SK-N-SH treated with all-trans-retinoic acid at 6 μM for 48 hours (cell line): ENCODE measurements around the gene VEZF1.

Source experiments
- ATAC-seq: fragments of 200-7000 bp; cut with Tn5 transposase; 3 replicates; pipeline ENCODE4 v1.9.1; 2020; ENCODE audit warnings: mild to moderate bottlenecking, moderate library complexity
- ARNTL ChIP-seq: fragments of 450-650 bp; formaldehyde crosslinking; IDR thresholded peaks from 2 replicates; pipeline ENCODE4 v1.5.0; 2020; ENCODE audit warnings: low read depth, mild to moderate bottlenecking, moderate library complexity, borderline replicate concordance
- BACH2 ChIP-seq: fragments of 250-450 bp; sonication (Bioruptor Pico); IDR thresholded peaks from 2 replicates; pipeline ENCODE4 v1.9.0; 2021; ENCODE audit warnings: mild to moderate bottlenecking, borderline replicate concordance
- CSDC2 ChIP-seq: fragments of 250-450 bp; sonication (Bioruptor Pico); IDR thresholded peaks from 2 replicates; pipeline ENCODE4 v1.5.0; 2020; ENCODE audit warnings: mild to moderate bottlenecking, moderate library complexity
- ESRRG ChIP-seq: fragments of 250-450 bp; sonication (Bioruptor Pico); IDR thresholded peaks from 2 replicates; pipeline ENCODE4 v1.6.1; 2021; ENCODE audit warnings: mild to moderate bottlenecking
- GLIS3 ChIP-seq: fragments of 250-450 bp; sonication (Bioruptor Pico); IDR thresholded peaks from 2 replicates; pipeline ENCODE4 v1.5.0; 2020; ENCODE audit warnings: mild to moderate bottlenecking, moderate library complexity
- ISL1 ChIP-seq: fragments of 250-450 bp; sonication (Bioruptor Pico); IDR thresholded peaks from 2 replicates; pipeline ENCODE4 v2.1.2; 2022; ENCODE audit warnings: mild to moderate bottlenecking, moderate library complexity
- OSR1 ChIP-seq: fragments of 250-450 bp; sonication (Bioruptor Pico); IDR thresholded peaks from 2 replicates; pipeline ENCODE4 v1.8.0; 2022; ENCODE audit warnings: moderate library complexity, mild to moderate bottlenecking, inconsistent platforms
- RARB ChIP-seq: fragments of 250-450 bp; sonication (Bioruptor Pico); IDR thresholded peaks from 2 replicates; pipeline ENCODE4 v1.8.0; 2021; ENCODE audit warnings: mild to moderate bottlenecking, moderate library complexity
- SNAI2 ChIP-seq: fragments of 250-450 bp; sonication (Bioruptor Pico); IDR thresholded peaks from 2 replicates; pipeline ENCODE4 v1.5.0; 2020; ENCODE audit warnings: mild to moderate bottlenecking, moderate library complexity
- TCF4 ChIP-seq: fragments of 250-450 bp; sonication (Bioruptor Pico); IDR thresholded peaks from 2 replicates; pipeline ENCODE4 v1.8.0; 2021; ENCODE audit warnings: mild to moderate bottlenecking, moderate library complexity, borderline replicate concordance
- TOX ChIP-seq: fragments of 250-450 bp; sonication (Bioruptor Pico); IDR thresholded peaks from 2 replicates; pipeline ENCODE4 v1.8.0; 2021; ENCODE audit warnings: mild to moderate bottlenecking, moderate library complexity, borderline replicate concordance
- ZC3H10 ChIP-seq: fragments of 250-450 bp; sonication (Bioruptor Pico); IDR thresholded peaks from 2 replicates; pipeline ENCODE4 v1.5.1; 2021; ENCODE audit warnings: mild to moderate bottlenecking, moderate library complexity
- ZFP3 ChIP-seq: fragments of 250-450 bp; sonication (Bioruptor Pico); IDR thresholded peaks from 2 replicates; pipeline ENCODE4 v1.5.0; 2020; ENCODE audit warnings: mild to moderate bottlenecking, moderate library complexity
- ZFP30 ChIP-seq: fragments of 450-650 bp; formaldehyde crosslinking; IDR thresholded peaks from 2 replicates; pipeline ENCODE4 v1.5.0; 2022; ENCODE audit warnings: mild to moderate bottlenecking, moderate library complexity
- ZNF565 ChIP-seq: fragments of 450-650 bp; formaldehyde crosslinking; conservative IDR thresholded peaks from 2 replicates; pipeline ENCODE4 v1.5.0; 2020; ENCODE audit warnings: low read depth, mild to moderate bottlenecking, moderate library complexity
- ZNF70 ChIP-seq: fragments of 450-650 bp; formaldehyde crosslinking; IDR thresholded peaks from 2 replicates; pipeline ENCODE4 v1.5.0; 2020; ENCODE audit warnings: mild to moderate bottlenecking, moderate library complexity
- ZNF8 ChIP-seq: fragments of 450-650 bp; formaldehyde crosslinking; IDR thresholded peaks from 2 replicates; pipeline ENCODE4 v1.5.0; 2020; ENCODE audit warnings: mild to moderate bottlenecking, moderate library complexity
- TF ChIP-seq, protein P1 (sequence below): fragments of 250-450 bp; sonication (Bioruptor Pico); IDR thresholded peaks from 2 replicates; pipeline ENCODE4 v1.8.0; 2021; ENCODE audit warnings: low read depth, mild to moderate bottlenecking, moderate library complexity, borderline replicate concordance
- TF ChIP-seq, protein P2 (sequence below): fragments of 250-450 bp; sonication (Bioruptor Pico); IDR thresholded peaks from 2 replicates; pipeline ENCODE4 v1.5.0; 2020; ENCODE audit warnings: mild to moderate bottlenecking, moderate library complexity
- TF ChIP-seq, protein P3 (sequence below): fragments of 250-450 bp; sonication (Bioruptor Pico); IDR thresholded peaks from 2 replicates; pipeline ENCODE4 v1.8.0; 2020; ENCODE audit warnings: mild to moderate bottlenecking, moderate library complexity, borderline replicate concordance
- TF ChIP-seq, protein P4 (sequence below): fragments of 250-450 bp; sonication (Bioruptor Pico); IDR thresholded peaks from 2 replicates; pipeline ENCODE4 v1.5.1; 2021; ENCODE audit warnings: mild to moderate bottlenecking, moderate library complexity

Gene VEZF1

DNA sequence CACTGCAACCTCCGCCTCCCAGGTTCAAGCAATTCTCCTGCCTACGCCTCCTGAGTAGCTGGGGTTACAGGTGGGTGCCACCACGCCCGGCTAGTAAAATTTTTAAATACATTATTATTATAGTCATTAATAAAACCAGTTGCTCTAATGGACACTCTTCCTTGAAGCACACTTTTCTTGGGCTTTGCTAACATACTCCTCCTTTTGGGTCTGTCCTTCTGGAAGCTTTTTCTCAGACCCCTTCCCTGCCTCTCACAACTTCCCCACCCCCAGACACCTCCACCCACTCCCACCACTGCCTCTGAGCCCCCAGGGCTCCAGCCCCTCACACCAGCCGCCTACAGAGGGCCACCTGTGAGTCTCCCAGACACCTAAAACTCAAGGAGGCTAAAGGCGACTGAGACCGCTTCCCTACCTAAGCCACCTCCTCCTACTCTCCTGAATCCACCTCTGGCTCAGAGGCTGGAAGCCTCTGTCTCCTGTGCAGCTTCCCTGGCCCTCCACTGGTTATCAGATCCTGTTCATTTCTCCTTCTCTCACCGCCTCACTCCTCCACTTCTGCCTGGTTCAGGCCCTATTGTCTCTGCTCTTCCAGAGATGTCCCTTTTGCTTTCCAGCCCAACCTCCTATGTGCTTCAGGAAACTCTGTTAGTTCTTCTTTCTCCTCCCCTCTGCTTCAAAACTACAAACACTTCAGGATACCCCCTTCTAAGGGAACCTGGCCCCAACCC is 30.8 kb downstream of the VEZF1 start:
- ATAC-seq = no peak
- TF ChIP-seq, protein P1, sequence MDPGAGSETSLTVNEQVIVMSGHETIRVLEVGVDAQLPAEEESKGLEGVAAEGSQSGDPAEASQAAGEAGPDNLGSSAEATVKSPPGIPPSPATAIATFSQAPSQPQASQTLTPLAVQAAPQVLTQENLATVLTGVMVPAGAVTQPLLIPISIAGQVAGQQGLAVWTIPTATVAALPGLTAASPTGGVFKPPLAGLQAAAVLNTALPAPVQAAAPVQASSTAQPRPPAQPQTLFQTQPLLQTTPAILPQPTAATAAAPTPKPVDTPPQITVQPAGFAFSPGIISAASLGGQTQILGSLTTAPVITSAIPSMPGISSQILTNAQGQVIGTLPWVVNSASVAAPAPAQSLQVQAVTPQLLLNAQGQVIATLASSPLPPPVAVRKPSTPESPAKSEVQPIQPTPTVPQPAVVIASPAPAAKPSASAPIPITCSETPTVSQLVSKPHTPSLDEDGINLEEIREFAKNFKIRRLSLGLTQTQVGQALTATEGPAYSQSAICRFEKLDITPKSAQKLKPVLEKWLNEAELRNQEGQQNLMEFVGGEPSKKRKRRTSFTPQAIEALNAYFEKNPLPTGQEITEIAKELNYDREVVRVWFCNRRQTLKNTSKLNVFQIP (CRISPR knock-in tag) = no peak
- TF ChIP-seq, protein P2, sequence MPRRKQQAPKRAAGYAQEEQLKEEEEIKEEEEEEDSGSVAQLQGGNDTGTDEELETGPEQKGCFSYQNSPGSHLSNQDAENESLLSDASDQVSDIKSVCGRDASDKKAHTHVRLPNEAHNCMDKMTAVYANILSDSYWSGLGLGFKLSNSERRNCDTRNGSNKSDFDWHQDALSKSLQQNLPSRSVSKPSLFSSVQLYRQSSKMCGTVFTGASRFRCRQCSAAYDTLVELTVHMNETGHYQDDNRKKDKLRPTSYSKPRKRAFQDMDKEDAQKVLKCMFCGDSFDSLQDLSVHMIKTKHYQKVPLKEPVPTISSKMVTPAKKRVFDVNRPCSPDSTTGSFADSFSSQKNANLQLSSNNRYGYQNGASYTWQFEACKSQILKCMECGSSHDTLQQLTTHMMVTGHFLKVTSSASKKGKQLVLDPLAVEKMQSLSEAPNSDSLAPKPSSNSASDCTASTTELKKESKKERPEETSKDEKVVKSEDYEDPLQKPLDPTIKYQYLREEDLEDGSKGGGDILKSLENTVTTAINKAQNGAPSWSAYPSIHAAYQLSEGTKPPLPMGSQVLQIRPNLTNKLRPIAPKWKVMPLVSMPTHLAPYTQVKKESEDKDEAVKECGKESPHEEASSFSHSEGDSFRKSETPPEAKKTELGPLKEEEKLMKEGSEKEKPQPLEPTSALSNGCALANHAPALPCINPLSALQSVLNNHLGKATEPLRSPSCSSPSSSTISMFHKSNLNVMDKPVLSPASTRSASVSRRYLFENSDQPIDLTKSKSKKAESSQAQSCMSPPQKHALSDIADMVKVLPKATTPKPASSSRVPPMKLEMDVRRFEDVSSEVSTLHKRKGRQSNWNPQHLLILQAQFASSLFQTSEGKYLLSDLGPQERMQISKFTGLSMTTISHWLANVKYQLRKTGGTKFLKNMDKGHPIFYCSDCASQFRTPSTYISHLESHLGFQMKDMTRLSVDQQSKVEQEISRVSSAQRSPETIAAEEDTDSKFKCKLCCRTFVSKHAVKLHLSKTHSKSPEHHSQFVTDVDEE (CRISPR knock-in tag) = no peak
- no peak for TF ChIP-seq ZNF8 (CRISPR knock-in tag)
- no peak for TF ChIP-seq ZC3H10
- no peak for TF ChIP-seq ISL1 (CRISPR knock-in tag)
- TF ChIP-seq ZFP3 (CRISPR knock-in tag) = no peak
- TF ChIP-seq, protein P3, sequence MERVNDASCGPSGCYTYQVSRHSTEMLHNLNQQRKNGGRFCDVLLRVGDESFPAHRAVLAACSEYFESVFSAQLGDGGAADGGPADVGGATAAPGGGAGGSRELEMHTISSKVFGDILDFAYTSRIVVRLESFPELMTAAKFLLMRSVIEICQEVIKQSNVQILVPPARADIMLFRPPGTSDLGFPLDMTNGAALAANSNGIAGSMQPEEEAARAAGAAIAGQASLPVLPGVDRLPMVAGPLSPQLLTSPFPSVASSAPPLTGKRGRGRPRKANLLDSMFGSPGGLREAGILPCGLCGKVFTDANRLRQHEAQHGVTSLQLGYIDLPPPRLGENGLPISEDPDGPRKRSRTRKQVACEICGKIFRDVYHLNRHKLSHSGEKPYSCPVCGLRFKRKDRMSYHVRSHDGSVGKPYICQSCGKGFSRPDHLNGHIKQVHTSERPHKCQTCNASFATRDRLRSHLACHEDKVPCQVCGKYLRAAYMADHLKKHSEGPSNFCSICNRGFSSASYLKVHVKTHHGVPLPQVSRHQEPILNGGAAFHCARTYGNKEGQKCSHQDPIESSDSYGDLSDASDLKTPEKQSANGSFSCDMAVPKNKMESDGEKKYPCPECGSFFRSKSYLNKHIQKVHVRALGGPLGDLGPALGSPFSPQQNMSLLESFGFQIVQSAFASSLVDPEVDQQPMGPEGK = no peak
- no peak for TF ChIP-seq RARB (CRISPR knock-in tag)
- TF ChIP-seq ZFP30 (CRISPR knock-in tag) = no peak
- TF ChIP-seq ZNF565 (CRISPR knock-in tag) = no peak
- TF ChIP-seq ARNTL (CRISPR knock-in tag) = no peak
- no peak for TF ChIP-seq OSR1 (CRISPR knock-in tag)
- TF ChIP-seq ZNF70 = no peak
- TF ChIP-seq TOX (CRISPR knock-in tag) = no peak
- TF ChIP-seq GLIS3 = no peak
- no peak for TF ChIP-seq BACH2 (CRISPR knock-in tag)

DNA sequence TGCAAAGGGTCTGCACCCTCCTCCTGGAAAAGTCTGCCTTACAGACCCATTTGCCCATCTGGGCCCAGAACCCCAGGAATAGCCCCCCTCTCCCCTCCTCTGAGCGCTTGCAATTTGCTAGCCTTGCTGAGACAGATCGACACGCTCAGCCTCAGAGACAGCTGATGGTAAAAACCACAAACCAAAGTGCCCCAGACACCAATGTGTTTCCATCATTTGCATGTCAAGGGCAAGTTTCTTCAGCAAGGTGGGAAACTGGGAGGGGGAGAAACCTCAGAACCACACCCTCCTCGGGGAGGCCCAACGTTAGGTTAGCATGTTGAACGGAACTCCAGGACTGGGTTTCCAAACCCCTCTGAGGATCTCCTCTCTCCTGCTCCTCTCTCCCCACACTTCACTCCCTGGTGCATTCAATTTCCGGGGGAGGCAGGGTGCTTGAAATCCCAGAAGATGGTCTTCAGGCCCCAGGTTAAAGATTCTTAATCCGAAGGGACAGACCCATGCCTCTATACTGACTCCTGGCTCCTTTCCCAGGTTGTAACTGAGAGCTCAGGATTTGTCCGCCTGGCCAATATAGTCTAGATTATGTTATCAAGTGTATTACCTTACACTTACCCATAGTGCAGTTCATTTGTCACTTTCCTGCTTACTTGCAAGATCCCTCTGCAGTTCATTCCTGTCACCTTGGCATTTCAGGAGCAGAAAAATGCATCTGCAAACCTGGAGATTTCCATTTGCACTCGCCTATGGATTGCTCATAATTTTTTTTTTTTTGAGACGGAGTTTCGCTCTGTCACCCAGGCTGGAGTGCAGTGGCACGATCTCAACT is 31.5 kb downstream of the VEZF1 start:
- ATAC-seq = no peak

More for the DNA sequence above, 31.5 kb downstream of the VEZF1 start:
- TF ChIP-seq CSDC2 (CRISPR knock-in tag) (no peak), ZC3H10 (no peak), RARB (CRISPR knock-in tag) (no peak), ISL1 (CRISPR knock-in tag) (no peak), SNAI2 (no peak), ZNF8 (CRISPR knock-in tag) (no peak), TOX (CRISPR knock-in tag) (no peak), TCF4 (CRISPR knock-in tag) (no peak), ZFP3 (CRISPR knock-in tag) (no peak), GLIS3 (no peak), ZNF70 (no peak), OSR1 (CRISPR knock-in tag) (no peak), ZFP30 (CRISPR knock-in tag) (no peak), ZNF565 (CRISPR knock-in tag) (no peak), ESRRG (CRISPR knock-in tag) (no peak), ARNTL (CRISPR knock-in tag) (no peak)
- TF ChIP-seq, protein P3 = no peak
- TF ChIP-seq, protein P2 (CRISPR knock-in tag) = no peak
- TF ChIP-seq, protein P1 (CRISPR knock-in tag) = no peak
- TF ChIP-seq, protein P4, sequence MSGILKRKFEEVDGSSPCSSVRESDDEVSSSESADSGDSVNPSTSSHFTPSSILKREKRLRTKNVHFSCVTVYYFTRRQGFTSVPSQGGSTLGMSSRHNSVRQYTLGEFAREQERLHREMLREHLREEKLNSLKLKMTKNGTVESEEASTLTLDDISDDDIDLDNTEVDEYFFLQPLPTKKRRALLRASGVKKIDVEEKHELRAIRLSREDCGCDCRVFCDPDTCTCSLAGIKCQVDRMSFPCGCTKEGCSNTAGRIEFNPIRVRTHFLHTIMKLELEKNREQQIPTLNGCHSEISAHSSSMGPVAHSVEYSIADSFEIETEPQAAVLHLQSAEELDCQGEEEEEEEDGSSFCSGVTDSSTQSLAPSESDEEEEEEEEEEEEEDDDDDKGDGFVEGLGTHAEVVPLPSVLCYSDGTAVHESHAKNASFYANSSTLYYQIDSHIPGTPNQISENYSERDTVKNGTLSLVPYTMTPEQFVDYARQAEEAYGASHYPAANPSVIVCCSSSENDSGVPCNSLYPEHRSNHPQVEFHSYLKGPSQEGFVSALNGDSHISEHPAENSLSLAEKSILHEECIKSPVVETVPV = no peak
